ENCODE data around the gene NOG. TPM values are rescaled to one million over a fixed set of nuclear protein-coding genes. Genes with fewer than 3 reads are reported as not detected.

NOG gene
- total RNA-seq, 1 donor from 2014 or later: 32.8 TPM

- no peak for TF ChIP-seq CTCF (IDR thresholded peaks at IDR 0.05; ENCODE audit: insufficient read depth, low read length, poor library complexity, severe bottlenecking)
- Histone ChIP-seq H3K4me3 (ENCODE audit: low read depth, low read length) (no peak overlapping the region), H3K27me3 (ENCODE audit: control insufficient read depth, insufficient read depth, low read length) (no peaks in the 10 kb centered on the region), H3K36me3 (ENCODE audit: control insufficient read depth, insufficient read depth, low read length) (no peaks in the 10 kb centered on the region)
- no peak for DNase-seq (ENCODE audit: low read depth)
These were observed 21.0 kb downstream of the NOG start for GRCh38 chr17:56614522-56614921.

GRCh38 chr17:56616239-56616638, 22.7 kb downstream of the NOG start:
- TF ChIP-seq CTCF (IDR thresholded peaks at IDR 0.05; ENCODE audit: insufficient read depth, low read length, poor library complexity, severe bottlenecking): no peak
- Histone ChIP-seq H3K4me3 (ENCODE audit: low read depth, low read length) (no peak overlapping the region), H3K27me3 (ENCODE audit: control insufficient read depth, insufficient read depth, low read length) (no peaks in the 10 kb centered on the region), H3K36me3 (ENCODE audit: control insufficient read depth, insufficient read depth, low read length) (no peaks in the 10 kb centered on the region)
- no peak for DNase-seq (ENCODE audit: low read depth)

GRCh38 chr17:56623383-56623782, 29.9 kb downstream of the NOG start:
- Histone ChIP-seq H3K4me3 (ENCODE audit: low read depth, low read length) (no peak overlapping the region), H3K36me3 (ENCODE audit: control insufficient read depth, insufficient read depth, low read length) (no peaks in the 10 kb centered on the region), H3K27me3 (ENCODE audit: control insufficient read depth, insufficient read depth, low read length) (no peaks in the 10 kb centered on the region)
- no peak for DNase-seq (ENCODE audit: low read depth)
- TF ChIP-seq CTCF (IDR thresholded peaks at IDR 0.05; ENCODE audit: insufficient read depth, low read length, poor library complexity, severe bottlenecking): no peak

GRCh38 chr17:56624309-56624708, 30.8 kb downstream of the NOG start:
- Histone ChIP-seq H3K36me3 (ENCODE audit: control insufficient read depth, insufficient read depth, low read length) (no peaks in the 10 kb centered on the region), H3K4me3 (ENCODE audit: low read depth, low read length) (no peak overlapping the region)

GRCh38 chr17:56624912-56625311, 31.4 kb downstream of the NOG start:
- no peak for TF ChIP-seq CTCF (IDR thresholded peaks at IDR 0.05; ENCODE audit: insufficient read depth, low read length, poor library complexity, severe bottlenecking)
- no peak for DNase-seq (ENCODE audit: low read depth)

More at GRCh38 chr17:56624309-56624708, 30.8 kb downstream of the NOG start:
- DNase-seq (ENCODE audit: low read depth): no peak
- no peak for TF ChIP-seq CTCF (IDR thresholded peaks at IDR 0.05; ENCODE audit: insufficient read depth, low read length, poor library complexity, severe bottlenecking)
- no peaks in the 10 kb centered on the region for H3K27me3 ChIP-seq (ENCODE audit: control insufficient read depth, insufficient read depth, low read length)

GRCh38 chr17:56629531-56630075, 36.1 kb downstream of the NOG start:
- DNase-seq (ENCODE audit: low read depth): no peak
- Histone ChIP-seq H3K4me3 (ENCODE audit: low read depth, low read length) (no peak overlapping the region), H3K27me3 (ENCODE audit: control insufficient read depth, insufficient read depth, low read length) (no peaks in the 10 kb centered on the region), H3K36me3 (ENCODE audit: control insufficient read depth, insufficient read depth, low read length) (no peaks in the 10 kb centered on the region)
- TF ChIP-seq CTCF (IDR thresholded peaks at IDR 0.05; ENCODE audit: insufficient read depth, low read length, poor library complexity, severe bottlenecking): peak; percentile 44

More at GRCh38 chr17:56624912-56625311, 31.4 kb downstream of the NOG start:
- H3K4me3 ChIP-seq (ENCODE audit: low read depth, low read length): no peak overlapping the region
- no peaks in the 10 kb centered on the region for H3K27me3 ChIP-seq (ENCODE audit: control insufficient read depth, insufficient read depth, low read length)
- H3K36me3 ChIP-seq (ENCODE audit: control insufficient read depth, insufficient read depth, low read length): no peaks in the 10 kb centered on the region
